Activated CD8-positive, alpha-beta memory T cell treated with anti-CD3 and anti-CD28 coated beads for 24 hours (primary cell): ENCODE data around the gene SYT6.

ENCODE experiments used
- DNase-seq: peaks from one replicate; pipeline ENCODE4 v3.0.0-alpha.2; 2020

SYT6 gene, protein sequence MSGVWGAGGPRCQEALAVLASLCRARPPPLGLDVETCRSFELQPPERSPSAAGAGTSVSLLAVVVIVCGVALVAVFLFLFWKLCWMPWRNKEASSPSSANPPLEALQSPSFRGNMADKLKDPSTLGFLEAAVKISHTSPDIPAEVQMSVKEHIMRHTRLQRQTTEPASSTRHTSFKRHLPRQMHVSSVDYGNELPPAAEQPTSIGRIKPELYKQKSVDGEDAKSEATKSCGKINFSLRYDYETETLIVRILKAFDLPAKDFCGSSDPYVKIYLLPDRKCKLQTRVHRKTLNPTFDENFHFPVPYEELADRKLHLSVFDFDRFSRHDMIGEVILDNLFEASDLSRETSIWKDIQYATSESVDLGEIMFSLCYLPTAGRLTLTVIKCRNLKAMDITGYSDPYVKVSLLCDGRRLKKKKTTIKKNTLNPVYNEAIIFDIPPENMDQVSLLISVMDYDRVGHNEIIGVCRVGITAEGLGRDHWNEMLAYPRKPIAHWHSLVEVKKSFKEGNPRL

DNA sequence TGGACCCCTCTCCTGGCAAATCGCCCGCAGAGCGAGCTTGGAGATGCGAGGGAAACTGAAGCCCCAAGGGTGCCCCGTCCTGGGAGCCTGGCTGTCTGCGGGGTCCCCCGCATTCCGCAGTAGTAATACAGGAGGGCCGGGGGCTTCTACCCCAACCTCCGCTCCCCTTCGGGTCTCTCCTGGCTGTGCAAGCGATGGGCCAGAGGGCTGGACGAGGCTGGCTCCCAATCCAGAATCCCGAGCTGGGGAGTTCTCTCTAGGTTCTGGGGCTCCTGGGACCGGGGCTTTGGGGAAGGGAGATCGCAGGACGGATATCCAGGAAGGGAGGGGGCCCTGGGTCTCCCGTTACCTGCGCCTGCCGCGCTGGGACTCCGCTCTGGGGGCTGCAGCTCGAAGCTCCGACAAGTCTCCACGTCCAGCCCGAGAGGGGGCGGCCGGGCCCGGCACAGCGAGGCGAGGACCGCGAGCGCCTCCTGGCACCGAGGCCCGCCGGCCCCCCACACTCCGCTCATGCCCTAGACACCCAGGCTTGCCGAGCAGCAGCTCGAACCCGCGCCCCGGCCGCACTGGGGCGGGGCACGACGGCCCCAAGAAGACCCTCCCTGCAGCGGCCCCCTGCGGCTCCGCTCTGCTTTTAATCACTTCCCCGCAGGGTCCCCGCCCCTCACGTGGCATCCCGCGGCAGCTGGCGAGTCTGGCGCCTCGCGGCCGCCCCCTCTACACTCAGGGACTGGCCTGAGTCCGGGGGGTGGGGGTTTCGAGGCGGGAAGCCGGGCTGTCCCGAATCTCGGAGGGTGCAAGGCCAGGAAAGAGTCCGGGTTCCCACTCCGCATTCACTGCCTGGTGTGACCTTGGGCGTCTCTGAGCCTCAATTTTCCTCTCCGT, at the start of gene SYT6:
Gene SYT6, minus strand, starts transcription at position 609 of the 885 bp plus-strand sequence. Its CDS starts 97 bp downstream, at position 512.
- DNase-seq = peak; percentile 62

DNA sequence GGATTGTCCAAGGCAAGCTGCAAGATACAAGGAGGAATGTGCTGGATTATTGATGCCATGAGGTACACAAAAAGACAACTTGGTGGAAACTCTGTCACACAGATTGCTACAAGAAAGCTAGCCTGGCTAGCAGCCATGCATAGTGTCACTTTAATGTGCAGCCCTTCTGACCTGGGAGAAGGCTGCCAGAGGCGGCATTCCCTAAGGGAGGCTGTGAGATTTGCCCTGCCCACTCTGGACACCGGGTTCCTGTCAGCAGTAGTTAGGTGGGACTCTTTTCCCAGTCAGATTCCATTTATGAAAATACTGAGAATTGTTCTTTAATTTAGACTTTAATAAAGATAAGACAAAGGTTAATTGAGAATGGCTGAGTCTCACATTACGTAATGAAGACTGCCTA, 47.8 kb upstream of the SYT6 start:
- DNase-seq = no peak

DNA sequence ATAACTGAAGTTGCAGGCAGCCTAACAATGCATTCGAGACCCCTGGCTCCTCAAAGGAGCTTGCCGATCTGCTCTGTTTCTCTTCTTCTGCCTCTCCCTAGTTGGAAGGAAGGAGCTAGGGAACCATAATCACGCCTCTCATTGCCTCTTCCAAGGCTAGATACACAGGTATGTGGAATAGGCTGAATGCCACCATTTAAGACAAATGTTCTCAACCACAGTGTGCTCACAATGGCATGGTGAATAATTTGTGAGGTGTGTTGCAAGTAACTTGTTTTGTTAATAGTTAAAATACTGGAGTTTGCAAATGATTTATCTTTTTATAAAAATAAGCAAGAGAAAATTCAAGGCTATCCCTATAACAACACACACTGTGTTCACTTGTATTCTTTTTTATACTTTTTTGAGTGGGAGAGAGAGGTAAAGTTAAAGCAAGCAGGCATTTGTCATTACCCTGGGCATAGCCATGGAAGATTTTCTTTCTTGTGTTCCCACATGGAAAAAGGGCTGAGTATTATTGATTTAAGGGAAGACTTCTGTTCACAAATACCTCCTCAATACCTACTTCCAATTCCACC, 45.4 kb upstream of the SYT6 start:
- DNase-seq = no peak

DNA sequence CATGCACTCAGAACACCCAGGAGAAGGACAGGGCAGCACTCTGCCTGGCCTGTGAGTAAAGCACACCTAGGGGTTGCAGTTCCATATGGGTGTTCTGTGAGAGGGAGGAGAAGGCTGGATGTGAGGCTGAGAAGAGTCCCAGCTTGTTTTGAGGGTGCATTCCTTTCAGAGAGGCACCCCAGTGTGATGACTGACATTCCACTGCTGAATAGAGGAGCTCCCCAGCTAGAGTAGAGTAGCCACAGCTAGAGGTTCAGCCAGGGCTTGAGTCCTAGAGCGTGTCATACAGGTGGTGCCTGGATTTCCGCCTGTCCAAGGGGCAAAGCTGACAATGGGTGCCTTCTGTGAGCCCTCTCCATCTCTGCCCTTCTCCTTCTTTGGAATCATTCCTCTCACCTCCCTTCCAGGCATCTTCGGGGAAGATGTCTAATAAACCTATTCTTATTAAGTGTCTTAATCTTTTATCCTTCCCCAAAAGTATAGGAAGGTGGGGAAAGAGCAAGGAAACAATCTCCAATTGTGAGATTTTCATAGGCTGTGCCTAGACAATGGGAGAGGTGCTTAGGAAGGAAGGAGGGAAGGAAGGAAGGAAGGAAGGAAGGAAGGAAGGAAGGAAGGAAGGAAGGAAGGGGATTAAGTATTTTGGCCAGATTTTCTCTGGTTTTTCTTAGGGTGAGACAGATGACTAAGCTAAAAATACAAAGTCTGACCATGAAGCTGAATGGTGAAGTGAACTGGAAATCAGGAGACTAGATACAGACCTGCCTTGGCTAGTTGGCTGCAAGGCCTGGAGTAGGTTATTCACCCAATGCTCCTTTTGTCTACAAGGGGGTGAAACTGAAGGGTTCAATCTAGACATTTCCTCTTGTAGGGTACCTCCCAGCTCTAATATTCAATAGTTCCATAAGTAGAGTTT, 43.6 kb upstream of the SYT6 start:
- DNase-seq = no peak

DNA sequence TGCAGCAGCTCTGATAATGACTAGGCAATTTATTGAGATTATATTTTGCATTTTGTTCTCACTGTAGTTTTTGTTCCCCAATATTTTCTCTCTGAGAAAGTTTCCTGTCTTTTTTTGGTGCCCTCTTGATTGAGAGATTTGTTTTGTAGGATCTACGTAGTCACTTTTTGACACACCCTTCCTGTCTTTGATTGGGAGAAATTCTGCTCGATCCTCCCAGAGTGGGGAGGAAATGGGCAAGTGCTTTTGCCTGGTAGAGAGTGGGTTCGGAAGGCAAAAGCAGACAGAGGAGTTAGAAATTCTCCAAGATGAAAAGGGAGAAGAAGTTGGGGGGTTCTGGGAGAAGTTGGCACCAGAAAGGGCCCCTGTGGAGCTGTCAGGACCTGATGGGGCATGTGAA, 42.1 kb upstream of the SYT6 start:
- no peak for DNase-seq

DNA sequence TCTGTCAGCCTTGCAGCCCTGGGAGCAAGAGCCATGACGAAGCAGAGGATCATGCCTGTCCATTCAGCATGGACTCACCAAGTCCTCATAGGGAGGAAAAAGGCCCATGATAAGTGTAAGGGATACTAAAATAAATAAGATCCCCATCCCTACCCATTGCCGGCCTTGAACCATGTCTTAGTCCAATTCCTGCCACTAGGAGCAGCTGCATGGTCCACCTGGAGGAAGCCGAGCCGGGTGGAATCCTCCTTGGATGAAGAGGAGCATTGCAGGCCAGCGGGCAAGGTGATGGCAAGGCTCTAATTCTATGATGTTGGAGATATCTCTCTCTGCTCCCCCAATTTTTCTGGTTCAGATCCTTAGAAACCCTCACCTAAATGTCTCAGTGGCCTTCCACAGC, 38.7 kb upstream of the SYT6 start:
- DNase-seq = no peak

DNA sequence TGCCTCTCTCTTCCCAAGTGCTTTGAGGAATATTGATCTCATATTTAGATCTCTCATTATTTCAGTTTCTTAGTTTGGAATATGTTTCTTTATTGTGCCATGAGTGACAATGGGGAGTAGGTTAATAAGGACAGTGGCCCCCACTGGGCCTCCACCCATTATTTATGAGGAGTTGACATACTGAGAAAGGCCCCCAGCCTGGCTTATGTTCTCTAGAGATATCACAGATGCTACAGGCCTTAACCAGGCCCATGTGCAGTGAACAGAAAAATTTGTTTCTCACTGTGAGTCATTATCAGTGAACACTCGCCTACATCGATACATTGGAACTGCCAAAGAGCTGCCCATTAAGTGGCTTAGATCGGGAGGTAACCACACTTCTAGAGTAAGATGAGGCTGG, 35.7 kb upstream of the SYT6 start:
- DNase-seq = no peak

DNA sequence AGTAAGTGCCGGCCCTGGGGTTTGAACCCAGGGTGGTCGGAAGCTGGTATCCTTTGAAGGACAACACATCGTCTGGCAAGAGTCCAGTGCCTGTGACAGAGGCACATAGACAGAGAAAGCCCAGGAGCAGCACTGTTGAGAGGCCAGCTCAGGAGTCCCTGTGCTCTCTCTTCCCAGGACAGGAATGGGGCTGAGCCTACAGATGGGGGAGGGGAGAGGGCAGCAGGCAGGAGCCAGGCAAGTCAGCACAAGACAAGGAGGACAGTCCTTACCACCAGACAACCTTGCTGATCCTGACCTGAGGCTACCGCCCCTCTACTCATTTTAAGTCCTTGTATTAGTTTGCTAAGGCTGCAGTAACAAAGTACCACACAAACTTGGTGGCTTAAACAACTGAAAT, 27.7 kb upstream of the SYT6 start:
- DNase-seq = no peak

DNA sequence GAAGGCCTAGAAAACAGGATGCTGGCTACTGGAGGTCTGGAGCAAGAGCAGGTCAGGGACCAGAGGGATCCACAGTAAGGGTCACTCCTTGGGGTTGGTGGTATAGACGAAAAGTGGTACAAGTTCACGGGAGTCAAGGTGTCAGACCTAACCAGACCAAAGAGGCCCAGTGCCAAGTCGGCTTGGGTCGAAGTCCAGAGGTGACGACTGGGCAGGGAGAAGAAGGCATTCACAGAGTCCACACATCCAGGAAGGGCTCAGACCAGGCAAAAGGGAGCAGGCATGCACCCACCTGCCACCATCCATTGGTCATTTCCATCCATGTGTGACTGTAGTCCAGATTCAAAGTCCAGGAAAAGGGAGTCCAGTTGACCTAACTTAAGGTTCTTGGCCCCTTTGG, 27.1 kb upstream of the SYT6 start:
- DNase-seq = no peak

DNA sequence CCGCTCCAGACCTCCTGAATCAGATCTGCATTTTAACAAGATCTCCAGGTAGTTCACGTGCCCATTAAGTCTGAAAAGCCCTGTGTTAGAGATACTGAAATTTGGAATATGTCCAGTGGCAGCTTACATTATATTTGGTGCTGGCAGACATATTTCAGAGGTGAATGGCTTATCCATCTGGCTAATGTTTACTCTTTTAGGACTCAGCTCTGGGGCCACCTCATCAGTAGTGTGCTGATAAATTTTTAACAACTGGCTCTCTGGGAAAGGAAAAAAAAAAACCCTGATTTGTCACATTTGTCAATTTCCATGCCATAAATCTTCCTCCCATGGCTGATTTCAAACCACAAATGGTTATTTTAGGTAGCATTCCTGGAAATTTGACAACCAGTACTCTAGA, 25.3 kb upstream of the SYT6 start:
- DNase-seq = no peak

DNA sequence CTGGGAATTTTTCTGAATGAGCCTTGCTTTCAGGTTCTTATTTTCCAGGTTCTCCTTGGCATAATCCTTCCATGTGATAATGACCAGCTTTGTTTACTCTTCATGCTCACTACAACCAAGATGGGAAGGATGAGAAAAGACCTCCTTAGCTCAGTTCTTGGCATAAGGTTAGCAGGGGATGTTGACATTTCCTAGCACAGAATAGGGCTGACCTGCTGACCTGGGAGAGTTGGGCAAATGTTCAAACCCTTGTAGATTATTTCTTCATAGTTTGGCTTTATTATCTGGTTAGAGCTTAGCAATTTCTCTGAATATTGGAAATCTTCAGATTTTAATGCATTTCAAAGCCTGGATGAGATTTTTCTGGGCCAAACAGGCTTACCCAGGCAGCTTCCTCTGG, 23.6 kb upstream of the SYT6 start:
- no peak for DNase-seq

DNA sequence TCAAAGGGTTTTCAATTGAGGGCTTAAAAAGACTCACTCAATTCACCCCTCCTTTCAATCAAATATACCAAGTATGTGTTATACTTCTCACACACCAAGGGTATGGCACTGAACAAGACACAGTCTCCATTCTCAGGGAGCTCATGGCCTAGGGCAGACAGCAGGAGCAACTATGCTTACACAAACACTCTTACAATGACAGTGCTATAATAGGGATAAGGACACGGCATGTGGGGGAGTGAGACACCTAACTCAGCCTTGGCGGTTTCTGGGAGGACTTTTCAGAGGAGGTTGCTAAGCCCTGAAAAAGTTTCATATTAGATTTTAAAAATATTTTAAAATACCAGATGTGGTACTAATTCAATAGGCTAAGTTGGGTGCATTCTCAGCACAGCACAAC, 22.7 kb upstream of the SYT6 start:
- no peak for DNase-seq

DNA sequence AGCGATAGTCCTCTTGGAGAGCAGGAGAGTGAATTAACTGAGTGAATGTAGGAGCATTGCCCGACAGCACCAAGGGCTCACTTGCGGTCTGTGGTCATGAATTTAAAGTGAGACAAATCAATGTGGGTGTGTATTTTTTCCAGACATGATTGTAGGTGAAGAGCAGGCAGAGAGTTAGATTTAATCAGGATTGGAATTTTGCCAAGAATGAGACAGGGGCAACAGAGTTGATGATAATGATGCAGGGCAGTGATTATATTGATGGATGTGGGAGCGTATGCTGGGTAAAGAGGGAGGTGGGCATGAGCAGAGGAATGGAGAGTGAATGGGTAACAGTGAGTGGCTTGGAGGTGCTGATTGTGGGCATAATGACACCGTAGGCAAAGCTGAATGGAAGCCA, 20.0 kb upstream of the SYT6 start:
- DNase-seq = no peak

DNA sequence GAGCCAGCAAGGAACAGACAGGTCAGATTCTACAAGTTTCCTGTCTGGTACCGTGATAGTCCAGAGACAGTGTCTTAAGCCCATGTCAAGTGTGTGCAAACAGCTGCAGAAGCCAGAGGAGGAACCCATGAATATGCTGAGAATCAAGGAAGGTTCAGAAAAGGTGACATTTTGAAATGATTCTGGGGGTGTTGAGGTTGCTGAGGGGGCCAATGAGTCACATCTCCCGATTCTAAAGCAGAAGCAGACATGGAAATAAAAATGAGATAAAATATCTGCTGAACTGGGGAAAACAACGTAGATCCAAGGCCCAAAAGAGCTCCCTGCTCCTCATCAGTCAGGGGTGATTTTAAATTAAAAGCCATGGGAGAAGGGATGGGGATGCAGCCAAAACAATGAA, 15.8 kb upstream of the SYT6 start:
- no peak for DNase-seq

DNA sequence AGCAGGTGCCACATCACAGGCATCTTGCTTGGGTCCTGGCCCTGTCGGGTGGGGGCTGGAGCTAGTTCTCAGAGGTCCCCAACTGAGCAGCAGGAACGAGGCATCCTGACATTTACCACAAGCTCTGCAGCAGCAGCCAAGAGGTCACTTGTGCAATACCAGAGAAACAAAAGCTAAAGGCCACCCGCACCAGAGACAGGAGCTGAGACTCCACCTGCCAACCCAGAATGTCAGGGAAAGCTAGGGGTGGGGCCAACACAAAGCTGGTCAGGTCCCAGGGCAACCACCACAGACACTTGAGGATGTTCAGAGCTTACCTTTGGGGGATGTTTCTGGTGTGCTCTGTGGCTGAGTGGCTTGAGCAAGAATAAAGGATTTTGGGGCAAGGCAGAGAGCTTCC, 13.6 kb upstream of the SYT6 start:
- DNase-seq = no peak

DNA sequence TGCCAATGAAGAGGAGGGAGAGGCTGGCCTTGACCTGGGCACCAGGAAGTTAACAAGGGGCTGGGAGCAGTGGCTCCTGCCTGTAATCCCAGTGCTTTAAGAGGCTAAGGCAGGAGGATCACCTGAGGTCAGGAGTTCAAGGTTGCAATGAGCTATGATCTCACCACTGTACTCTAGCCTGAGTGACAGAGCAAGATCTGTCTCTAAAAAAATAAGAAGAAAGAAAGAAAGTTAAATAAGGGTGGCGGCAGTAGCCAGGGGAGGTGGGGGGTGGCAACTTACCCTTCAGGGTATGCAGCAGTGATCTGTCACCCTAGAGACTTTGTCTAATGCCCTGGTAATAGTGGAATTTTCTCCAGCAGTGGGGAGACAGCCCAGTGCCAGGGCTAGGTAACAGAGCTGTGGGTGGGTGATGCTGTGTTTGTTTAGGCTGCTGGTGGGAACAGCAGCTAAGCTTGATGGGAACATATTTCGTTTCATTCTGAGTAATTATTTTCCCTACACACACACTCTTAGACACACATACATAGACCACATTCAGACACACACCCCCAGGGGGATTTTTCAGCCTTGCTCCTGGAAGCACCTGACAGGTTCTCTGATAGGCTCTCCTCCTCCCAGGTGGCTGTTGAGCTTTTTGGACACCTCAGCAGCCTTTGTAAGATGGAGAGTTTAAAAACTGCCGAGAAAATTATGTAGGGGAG, 11.3 kb upstream of the SYT6 start:
- no peak for DNase-seq

DNA sequence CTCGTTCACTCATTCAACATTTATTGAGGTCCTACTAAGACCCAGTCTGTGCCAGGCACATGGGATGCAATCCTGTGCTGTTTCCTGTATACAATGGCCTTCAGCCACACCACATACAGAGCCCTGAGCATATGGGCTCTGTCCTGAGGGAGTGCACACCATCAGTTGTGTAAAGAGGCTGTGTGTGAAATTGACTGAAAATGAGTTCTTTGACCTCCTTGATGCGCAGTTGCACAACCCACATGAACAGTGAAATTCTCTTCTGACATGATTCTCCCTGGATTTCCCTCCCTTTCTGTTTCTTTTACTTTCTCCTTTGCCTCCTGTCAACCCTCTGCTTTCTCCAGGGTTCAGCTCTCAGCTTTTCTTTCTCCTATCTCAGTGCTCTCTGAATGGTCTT, 6.3 kb upstream of the SYT6 start:
- no peak for DNase-seq

DNA sequence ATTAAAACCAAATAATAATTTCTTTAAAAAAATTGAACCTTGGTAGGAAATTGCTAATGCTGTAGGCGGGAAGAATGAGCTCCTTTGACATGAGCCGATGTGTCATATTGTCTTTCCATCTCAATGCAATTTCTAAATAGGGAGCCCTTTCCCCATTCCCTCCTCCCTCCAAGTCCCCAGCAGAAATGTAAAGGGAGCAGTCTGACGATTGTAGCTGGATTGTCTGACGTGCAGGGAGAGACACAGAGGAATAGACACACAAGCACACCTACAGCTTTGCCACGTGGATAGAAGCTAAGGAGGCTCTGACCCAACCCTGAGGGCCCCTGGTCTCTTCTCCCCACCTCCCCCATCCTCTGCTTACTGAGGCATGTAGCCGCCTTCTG, 3.6 kb upstream of the SYT6 start:
- DNase-seq = no peak

DNA sequence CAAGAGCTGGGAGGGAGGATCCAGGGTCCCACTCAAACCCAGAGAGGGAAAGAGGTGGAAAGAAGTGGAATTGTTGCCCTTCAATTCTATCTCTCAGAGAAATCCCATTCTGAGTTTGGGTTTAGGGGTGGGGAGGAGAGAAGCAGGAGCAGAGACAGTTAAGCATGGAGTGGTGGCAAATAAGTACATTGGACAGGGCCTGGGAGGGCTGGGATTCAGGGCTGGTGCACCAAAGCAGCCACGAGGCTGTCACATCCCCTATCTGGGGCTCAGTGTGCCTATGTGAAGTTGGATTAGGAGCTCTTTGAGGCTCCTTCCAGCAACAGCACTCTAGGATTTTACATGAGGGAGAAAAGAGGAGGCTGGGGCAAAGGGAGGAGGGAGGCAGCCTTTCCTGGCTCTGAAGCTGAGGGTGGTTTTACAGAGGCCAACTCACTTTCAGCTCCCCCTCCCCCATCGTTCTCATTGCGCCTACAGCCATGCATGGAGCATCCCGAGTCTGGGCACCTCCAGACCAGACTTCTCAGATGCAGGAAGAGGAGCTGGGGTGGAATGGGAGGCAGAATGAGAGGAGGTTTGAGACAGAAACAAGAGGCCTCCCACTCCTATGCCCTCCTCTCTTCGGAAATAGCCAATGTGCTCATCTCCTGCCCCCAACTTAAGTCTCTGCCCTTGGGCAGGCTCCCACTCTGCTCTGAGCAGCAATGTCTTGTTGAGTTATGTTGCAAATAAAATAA, 3.0 kb upstream of the SYT6 start:
- no peak for DNase-seq

DNA sequence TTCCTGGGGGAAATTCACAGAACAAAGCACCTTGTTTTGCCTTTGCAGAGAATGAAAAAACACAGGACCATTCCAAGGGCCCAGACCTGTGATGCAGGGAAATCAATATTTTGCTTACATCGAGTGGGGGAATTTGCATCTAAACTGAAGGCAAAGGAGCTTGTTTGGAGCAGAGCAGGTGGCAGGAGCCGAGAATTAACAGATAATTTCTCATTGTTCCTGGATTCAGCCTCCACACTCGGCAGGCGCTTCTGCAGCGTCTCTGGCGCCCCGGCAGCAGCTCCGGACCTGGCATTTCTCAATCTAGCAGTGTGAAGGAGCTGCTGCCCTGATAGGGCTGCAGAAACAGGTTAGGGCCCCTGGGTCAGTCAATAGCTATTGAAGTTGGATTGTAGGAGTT, 2.0 kb upstream of the SYT6 start:
- no peak for DNase-seq

DNA sequence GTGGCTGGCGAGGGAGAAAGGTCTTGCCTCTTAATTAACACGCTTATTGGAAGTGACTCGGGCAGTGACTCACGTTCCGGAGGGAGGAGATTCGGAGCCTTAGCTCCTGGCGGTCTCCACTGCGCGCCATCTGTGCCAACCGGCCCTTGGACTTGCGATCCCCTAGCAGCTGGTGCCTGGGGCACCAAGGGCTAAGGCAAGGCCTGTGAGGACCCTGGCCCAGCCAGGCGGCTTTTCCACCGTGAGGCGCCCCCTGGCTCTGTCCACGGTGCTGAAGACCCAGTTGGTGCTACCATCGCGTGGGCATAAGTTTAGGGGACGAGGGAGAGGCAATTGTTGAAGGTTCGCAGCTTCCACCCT, 1.3 kb upstream of the SYT6 start:
- no peak for DNase-seq
